ENCODE results near the gene FRMD5.

The FRMD5 gene

DNA sequence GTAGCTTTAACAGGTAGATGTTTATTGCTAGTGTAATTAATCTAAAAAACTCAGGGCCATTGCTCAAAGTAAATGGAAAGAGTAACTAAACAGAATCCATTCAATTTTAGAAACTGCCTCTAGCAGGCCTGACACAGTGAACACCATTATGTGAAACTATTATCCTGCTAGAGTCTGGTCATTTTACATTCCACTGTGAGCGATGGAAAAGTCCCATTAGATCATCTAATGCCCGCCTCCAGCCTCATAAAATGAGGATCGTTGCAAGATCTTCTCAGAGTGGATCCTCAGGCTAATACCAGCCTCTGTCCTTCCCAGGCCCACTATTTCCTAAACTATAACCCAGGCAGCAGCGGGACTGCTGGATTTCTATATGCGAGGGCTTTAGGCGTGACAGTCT lies 260.6 kb downstream of the FRMD5 start:
- FAIRE-seq (no peak), DNase-seq (ENCODE audit: insufficient read length, low spot score) (no peak)

DNA sequence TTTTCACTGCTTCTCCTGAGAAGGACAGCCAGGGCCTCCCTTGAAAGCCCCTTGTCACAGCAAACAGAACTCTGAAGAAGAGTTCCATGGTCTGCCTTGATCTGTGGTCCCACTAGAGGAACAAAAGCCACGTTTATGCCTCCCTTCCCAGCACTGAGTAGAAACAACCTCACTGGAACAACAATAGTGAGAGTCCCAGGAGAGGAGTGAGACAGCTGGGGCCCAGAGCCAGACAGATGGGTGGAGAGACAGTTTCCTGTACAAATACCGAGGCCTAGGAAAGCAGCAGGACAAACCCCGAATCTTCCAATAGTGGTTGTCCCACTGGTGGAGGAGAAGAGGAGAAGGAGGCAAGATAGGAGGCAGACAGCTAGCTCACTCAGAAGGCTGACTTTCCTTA lies 262.2 kb downstream of the FRMD5 start:
- DNase-seq (ENCODE audit: insufficient read length, low spot score): no peak
- no peak for FAIRE-seq

DNA sequence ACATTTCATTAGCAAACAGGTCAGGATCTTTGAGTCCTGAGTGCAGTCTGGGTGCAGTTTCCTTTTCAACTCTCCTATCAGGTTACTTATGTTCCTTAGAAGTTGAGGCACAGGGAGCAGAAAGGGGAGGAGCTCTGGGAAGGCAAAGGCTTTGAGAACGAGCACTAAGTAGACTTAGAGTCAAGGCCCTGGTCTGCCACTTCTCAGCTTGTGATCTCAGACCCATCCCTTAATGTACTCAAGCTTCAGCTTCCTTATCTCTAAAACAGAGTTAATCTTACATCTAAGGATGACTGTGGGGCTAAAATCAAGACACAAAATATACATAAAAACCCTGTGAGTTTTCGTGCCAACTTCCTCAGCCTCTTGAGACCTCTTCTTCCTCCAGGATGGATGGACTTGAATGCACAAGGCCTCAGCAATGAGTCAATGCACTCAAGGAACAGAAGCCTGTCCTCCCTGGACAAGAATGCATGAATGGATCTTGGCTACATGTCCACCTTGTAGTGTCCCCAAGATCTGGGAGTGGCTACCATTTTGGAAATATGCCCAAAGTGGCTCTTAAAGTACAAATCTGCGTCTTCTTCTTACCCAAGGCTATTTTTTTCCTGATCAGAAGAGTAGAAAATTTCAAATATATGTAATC lies 263.2 kb downstream of the FRMD5 start:
- no peak for DNase-seq (ENCODE audit: insufficient read length, low spot score)
- no peak for FAIRE-seq

DNA sequence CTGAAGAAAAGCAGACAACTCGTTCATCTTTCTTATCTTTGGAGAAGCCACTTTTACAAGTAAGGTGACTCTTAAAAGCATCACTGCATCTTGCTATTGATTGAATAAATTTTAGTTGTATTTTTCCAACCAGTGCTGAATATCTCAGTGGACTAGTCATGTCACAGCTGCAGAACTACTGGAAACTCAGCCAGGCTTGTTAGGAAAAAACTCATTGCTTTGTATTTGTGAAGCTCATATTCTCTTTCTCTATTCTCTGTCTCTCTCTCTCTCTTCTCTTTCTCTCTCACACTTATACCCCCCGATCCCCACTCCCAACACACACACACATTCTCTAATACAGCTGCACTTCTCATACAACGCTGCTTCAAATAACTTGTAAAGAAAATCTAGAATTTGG lies 264.0 kb downstream of the FRMD5 start:
- DNase-seq (ENCODE audit: insufficient read length, low spot score): no peak
- no peak for FAIRE-seq

DNA sequence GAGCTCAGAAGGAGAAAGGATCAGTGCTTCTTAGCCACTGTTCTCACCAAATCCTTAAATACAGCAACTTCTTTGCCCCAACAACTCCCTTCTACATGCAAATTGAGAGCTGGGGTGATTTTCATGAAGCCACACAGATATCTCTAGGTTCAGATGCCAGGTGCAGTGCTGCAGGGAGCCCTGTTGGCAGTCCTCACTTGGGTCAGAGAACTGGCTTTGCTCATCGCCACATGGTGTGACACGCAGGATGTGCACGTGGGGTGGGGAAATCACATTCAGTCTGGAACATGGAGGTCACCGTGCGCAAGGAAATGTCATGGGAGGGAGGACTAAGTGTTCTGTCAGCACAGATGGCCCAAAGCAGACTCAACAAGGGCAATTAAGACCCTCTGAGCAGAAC lies 264.5 kb downstream of the FRMD5 start:
- FAIRE-seq (no peak), DNase-seq (ENCODE audit: insufficient read length, low spot score) (no peak)

DNA sequence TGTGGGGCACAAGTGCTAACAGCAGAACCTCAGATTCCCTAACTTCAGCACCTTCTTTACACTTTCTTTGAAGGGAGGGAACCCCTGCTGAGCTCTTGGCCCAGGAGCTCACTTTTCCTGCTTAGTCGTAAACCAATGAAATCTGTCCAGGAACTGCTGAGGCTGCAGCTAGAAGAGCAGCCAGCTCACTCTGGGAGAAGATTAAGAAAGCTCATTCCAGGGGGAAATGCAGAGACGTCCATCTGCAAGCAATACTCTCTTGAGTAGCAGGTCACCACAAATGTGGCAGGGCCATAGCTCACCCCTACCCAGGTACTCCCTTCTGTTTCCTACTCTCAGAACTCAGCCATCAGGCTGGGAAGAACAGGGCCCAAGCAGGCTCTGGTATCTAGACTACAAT lies 265.0 kb downstream of the FRMD5 start:
- FAIRE-seq (no peak), DNase-seq (ENCODE audit: insufficient read length, low spot score) (no peak)

DNA sequence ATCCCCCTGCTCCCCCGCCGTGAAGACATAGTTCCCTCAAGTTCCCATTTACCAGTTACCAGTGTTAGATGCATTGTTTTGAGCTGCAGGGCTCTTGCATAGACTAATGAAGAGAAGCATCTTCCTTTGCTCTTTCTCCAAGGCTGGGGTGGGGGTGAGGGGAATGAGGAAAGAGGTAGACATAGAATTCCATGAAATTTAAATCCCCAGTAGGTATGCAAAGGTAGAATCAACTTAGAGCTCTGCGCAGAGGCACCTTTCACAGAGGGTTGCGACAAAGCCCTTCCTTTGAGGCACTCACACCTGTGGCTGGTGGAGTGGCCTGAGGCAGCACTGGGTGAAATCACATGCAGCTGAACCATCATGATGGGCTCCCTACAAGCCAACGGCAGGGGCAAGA lies 266.9 kb downstream of the FRMD5 start:
- FAIRE-seq: no peak
- DNase-seq (ENCODE audit: insufficient read length, low spot score): no peak

DNA sequence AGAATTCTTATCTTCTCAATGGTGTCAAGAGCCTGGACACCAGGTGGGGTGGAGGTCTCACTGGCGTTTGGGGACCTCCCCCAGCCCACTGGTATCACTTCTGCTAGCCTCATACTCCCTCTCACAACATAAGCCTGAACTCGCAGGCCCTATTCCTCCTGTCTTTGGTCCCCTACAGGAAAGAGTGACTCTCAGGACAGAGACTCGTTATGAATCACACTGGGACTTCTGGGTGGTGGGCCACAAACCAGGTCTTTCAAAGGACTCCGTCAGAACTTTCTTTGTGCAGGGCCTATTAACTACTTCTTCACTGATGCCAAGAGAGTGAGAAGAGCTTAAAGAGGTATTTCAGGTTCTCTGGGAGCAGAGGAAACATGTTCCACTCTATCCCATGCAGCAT lies 267.9 kb downstream of the FRMD5 start:
- no peak for FAIRE-seq
- no peak for DNase-seq (ENCODE audit: insufficient read length, low spot score)

DNA sequence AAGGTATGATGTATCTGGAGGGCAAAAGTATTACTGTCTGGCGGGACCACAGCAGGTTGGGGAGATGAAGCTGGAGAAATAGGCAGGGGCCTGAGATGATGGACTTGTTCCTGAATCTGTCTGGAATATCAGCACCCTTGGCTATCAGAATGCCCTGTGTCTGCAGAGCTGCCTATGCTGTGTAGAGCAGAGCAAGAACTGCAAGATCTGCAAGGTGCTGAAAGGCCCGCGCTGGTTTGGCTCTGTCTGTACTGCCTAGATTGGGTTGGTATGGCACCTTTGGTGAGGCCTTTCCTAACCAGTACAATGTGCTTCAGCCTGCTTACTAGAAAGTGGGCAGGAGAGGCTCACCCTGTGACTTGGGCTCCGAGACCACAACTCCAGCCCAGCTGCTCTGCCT lies 271.5 kb downstream of the FRMD5 start:
- FAIRE-seq: no peak
- DNase-seq (ENCODE audit: insufficient read length, low spot score): no peak

DNA sequence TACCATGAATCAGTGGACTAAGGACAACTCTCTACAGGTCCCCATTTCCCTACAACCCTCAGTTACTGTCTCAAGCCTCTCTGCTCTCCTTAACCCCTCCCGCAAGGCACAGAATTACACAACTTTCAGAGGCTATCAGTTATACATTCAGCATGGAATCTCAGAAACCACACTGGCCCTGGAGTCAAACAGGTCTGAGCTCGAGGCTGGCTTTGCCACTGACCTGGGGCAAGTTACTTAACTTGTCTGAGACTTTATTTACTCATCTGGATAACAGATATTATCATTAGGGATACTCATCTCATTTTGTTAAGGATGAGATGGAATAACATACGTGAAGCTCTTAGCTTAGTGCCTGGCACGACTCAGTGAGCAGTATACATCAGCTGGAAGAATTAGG lies 273.1 kb downstream of the FRMD5 start:
- DNase-seq (ENCODE audit: insufficient read length, low spot score): no peak
- FAIRE-seq: no peak

DNA sequence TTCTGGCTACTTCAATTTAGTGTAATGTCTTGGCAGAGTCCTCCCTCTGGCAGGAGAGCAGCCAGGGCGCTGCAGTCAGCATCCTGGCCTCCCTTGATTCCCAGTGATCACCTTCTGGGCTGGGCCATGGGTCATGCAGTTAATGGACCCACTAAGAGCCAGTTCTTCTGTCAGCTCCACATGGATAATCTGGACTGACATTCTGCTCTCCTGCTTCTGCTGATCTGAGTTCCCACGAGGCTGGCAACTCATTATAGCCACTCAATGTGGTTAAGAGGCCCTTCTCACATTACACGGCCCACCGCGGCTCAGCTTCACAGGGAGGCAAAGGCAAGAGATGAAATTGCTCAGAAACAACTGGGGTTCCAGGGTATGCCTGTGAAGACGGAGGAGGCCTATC lies 274.3 kb downstream of the FRMD5 start:
- no peak for FAIRE-seq
- DNase-seq (ENCODE audit: insufficient read length, low spot score): no peak

DNA sequence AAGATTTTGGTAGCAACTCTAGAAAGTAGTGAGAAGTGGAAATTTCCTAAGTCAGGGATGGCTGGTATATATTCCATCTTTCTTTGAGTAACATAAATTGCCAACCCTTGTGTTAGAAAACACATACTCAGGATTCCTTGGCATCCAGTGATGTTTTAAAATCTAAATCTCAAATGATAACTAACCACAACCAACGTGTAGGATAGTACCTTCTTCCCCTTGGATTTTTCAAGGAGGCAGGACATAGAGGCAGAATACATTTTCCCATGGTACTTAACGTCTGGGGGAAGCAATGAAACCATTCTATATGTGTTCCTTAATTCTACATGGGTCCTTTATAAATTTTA lies 274.8 kb downstream of the FRMD5 start:
- FAIRE-seq (no peak), DNase-seq (ENCODE audit: insufficient read length, low spot score) (no peak)

DNA sequence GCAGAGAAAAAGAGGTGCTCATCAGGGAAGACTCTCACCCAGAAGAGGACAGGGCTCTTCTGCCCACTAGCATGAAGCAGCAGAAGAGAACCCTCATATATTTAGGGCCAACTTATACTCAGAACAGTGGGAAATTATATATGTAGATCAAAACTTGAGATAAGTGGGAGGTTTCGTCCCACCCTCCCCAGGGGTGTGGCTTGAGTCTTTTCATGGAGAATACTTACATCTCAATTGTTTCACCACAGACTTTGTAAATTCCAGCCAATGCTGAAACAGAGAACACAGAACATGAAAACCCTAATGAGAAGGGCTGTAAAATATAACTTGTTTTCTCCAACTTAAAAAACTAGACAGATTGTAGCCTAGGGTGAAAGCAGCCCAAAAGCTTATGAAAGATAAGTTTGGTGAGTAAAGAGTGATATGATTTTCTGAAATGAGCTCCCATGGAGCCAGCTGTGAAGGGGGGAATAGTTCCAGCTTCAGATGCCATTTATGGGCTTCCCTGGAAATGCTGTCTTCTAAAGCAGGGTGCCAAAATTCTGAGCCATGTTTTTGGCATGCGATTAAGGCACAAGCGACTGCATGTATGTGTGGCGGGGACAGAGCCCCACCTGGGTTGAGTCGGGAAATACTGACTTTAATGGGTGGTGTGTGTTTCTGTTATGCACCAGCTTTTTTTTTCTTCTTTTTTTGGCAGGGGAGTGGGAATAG lies 275.4 kb downstream of the FRMD5 start:
- no peak for FAIRE-seq

DNA sequence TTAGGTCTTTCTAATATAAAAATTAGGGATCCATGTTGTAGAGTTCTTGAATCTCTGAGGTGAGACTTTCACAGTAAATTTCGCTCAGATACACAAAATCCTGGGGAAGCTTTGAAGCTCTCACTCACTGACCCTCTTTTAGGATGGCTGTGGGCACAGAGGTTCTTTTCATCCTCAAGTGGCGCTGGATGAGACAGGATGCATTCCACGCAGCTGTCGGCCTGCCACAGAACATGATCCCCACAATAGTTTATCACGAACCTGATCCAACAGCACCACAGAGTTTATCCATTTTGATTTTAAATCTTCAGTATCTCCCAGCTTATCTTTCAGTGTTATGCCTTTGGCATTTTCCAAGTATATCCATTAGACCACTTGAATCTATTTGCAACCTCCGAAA lies 276.4 kb downstream of the FRMD5 start:
- DNase-seq (ENCODE audit: insufficient read length, low spot score) (no peak), FAIRE-seq (no peak)

More for the DNA sequence above, 275.4 kb downstream of the FRMD5 start:
- no peak for DNase-seq (ENCODE audit: insufficient read length, low spot score)

DNA sequence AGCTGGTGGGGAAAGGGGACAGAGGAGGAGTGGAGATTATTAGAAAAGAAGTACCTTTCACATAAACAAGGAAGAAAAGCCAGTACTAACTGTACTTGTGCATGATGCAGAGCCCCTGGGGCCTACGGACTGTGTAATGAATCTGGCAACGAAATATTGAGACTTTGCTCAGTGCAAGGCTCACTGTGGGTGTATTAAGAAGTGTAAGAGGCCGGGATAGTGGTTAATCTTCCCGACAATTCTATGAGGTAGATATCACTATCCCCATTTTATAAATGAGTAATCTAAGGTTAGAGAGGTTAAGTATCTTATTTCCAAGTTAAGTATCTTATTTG lies 278.8 kb downstream of the FRMD5 start:
- no peak for FAIRE-seq
- DNase-seq (ENCODE audit: insufficient read length, low spot score): no peak

DNA sequence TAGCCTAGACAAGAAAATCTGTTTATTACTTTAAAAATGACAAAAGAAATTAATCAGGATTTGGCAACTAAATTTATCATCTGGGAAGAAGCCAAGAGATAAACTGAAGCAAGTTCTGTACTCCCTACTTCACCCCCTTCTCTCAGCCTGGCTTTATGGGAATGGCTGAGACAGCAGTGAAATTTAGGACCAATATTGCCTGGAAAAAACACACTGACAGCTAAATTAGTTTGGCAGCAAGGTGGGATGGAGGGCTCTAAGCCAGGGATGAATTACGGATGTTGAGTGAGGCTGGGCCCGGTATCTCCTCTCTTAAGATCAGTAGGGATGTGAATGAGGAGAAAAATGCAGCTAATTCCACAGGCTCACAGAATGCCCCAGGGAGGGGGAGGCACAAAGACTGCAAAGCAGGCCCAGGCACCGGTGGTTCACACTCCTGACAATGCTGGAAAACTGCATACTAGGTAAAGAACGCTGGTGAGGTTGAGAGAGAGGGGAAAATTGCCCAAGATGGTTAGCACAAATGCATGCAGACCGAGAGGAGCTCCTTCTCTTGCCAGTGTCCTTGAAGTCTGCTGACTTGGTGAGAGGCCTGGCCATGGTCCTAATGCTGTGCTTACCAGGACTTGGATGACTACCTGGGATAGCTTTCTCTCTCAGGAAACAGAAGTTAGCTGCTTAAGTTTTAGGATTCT lies 279.3 kb downstream of the FRMD5 start:
- no peak for DNase-seq (ENCODE audit: insufficient read length, low spot score)
- no peak for FAIRE-seq

DNA sequence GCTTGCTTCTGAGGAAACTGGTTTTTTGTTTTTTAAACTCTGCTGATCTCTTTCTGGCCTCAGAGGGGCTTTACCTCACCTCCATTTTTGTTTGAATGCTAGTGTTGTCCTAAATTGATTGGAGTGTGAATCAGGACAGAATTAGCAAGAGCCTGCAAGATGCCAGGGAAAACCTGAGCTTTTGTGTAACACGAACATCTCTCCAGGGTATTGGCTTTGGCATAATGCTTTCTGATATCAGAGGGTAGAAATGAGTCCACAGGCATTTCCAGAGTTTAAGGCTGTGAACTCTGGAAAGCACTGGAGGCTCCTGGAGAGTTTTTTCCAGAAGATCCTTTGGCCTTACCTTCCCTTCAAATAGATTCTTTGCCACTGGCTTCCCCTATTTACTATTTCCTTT lies 281.1 kb downstream of the FRMD5 start:
- DNase-seq (ENCODE audit: insufficient read length, low spot score) (no peak), FAIRE-seq (no peak)

DNA sequence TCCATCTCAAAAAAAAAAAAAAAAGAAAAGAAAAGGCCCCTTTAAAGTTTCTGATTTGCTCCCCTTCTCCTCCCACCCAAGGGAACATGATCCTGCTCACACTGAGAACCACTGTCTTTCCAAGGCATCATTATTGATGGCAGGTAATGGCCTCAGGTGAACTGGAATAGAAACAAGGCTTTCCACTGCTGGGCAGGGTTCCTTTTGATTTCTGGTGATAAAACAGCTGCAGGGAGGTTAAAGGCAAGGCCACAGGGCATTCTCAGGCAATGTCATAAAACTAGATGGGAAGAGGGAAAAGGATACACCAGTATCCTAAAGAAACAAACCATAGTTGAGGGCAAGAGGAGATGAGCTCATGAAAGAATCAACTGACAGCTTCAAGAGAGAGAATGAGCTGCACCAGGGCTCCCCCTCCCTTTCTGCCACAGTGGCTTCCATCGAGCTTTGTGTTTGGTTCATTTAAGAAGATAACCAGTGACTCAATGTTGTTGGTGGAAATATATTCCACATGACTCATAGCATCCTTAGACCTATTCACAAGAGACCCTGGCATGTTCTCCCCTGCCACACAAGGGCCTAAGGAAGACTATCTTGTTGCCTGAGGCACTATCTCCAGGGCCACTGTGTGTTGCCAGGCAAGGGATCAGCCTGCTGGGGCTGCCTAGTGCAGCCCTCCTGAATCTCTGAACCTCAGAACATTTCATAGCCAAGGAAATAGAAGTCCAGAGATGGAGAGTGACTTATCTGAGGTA lies 281.9 kb downstream of the FRMD5 start:
- DNase-seq (ENCODE audit: insufficient read length, low spot score): no peak
- FAIRE-seq: no peak

DNA sequence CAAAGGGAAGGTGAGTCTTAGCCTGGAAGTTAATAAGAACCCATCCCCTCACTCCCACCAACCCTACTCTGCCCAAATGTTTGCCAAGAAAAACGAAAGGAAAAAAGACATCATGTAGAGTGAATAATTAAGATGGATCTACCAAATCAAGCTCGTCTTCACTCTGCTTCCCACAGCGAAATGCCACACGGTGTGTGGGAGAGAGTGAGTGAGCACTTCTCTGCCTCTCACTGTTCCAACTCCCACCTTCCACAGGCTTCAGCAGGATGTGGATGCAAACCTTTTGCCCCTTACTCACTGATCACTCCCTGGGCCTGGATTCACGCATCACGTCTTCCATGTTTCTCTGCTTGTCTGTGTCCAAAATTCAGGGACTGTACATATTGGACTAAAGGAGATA lies 282.9 kb downstream of the FRMD5 start:
- DNase-seq (ENCODE audit: insufficient read length, low spot score) (no peak), FAIRE-seq (no peak)

DNA sequence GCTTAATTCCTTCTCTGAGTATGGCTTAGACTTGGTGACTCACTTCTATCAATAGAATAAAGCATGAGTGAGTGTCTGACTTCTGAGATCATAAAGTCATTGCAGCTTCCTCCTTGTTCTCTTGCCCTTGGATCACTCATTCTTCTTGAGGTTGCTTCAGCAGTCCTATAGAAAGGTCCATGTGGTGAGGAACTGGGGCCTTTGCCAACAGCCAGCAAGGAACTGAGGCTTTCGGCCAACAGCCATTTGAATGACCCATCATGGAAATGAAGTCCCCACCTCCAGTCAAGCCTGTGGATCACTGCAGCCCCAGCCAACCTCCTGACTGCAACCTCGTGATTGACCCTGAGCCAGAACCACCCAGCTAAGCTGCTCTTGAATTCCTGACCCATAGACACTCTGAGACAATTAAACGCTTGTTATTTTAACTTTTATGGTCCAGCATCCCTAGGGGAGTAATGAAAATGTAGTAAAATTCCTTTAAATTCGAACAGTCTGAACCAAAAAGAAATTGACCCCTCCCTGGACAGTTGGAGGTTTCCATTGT lies 283.8 kb downstream of the FRMD5 start:
- FAIRE-seq: no peak
- no peak for DNase-seq (ENCODE audit: insufficient read length, low spot score)

DNA sequence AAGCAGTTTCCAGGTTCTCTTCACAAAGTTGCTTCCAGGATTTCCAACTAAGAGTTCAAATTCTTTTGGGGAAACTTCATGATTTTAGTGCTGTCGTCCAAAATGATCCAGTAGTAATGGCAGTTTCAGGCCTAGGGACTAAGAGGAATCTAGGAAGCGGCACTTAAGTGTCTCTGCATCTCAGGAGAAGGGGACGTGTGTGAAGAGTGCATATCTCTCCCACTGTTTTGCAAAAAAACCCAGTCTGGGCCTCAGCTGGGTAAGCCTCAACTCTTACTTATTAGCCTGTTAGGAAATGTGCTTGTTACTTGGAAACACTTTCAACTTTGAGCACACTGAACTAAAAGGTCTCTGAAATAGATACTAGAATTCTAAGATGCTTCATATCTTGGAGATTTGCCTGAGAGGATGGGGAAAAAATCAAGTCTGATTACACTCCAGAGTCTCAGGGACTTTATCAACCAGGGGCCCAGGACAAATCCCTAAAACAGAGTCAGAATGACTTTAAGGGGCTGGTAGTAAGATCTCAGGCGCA lies 286.5 kb downstream of the FRMD5 start:
- DNase-seq (ENCODE audit: insufficient read length, low spot score) (no peak), FAIRE-seq (no peak)
